ENCODE measurements around the gene SPATA46. TPM values are rescaled to one million over a fixed set of nuclear protein-coding genes. Genes with fewer than 3 reads are reported as not detected.

The SPATA46 gene
- total and polyA plus RNA-seq, 2 of the 8 experiments (the other 6 are each of a cell fraction or from before 2014, with no cell fraction given): not detected

GRCh38 chr1:162370161-162370560 is 6.5 kb downstream of the SPATA46 start (continued):
- TF ChIP-seq CHD7 (IDR thresholded peaks at IDR 0.05; ENCODE audit: insufficient replicate concordance, low read length): no peak
- no peak for TF ChIP-seq TAF7 (optimal IDR thresholded peaks at IDR 0.05; ENCODE audit: borderline replicate concordance, low read depth, low read length)
- TF ChIP-seq JUND (IDR thresholded peaks at IDR 0.05; ENCODE audit: low read length): no peak
- no peak for TF ChIP-seq EZH2 (IDR thresholded peaks at IDR 0.05; ENCODE audit: low read depth, low read length, severe bottlenecking)
- no peak for TF ChIP-seq CHD1 (IDR thresholded peaks at IDR 0.05; ENCODE audit: low read depth, low read length)
- no peak for TF ChIP-seq HDAC2 (IDR thresholded peaks at IDR 0.05; ENCODE audit: borderline replicate concordance in 1 of 2, low read depth in 2 of 2, low read length in 2 of 2)
- no peak for TF ChIP-seq BRCA1 (IDR thresholded peaks at IDR 0.05; ENCODE audit: low read depth, low read length)
- no peak for TF ChIP-seq BCL11A (IDR thresholded peaks at IDR 0.05; ENCODE audit: low read depth in 2 of 2, low read length in 2 of 2)
- no peak for TF ChIP-seq CBX5 (IDR thresholded peaks at IDR 0.05; ENCODE audit: low read depth, low read length)
- TF ChIP-seq GTF2F1 (IDR thresholded peaks at IDR 0.05; ENCODE audit: borderline replicate concordance, low read depth, low read length): no peak
- no peak for TF ChIP-seq KDM1A (IDR thresholded peaks at IDR 0.05; ENCODE audit: borderline replicate concordance, low read length)
